T-helper 2 cell treated with Interferon-gamma antibody and Interleukin-4, amounts not matched to agents 5 μg/mL and 100 μg/mL, for 36 hours (primary cell): ENCODE data around the gene CNTFR.

Experiments used
- DNase-seq: peaks from one replicate; pipeline ENCODE4 v3.0.0; 2021; ENCODE audit warnings: low spot score
- H3K27ac Mint-ChIP-seq: one replicate; pipeline ENCODE4 v1.8.0; 2021; ENCODE audit warnings: mild to moderate bottlenecking, mixed read lengths
- H3K27me3 Mint-ChIP-seq: one replicate; pipeline ENCODE4 v1.8.0; 2021; ENCODE audit warnings: low read depth, mixed read lengths
- H3K36me3 Mint-ChIP-seq: one replicate; pipeline ENCODE4 v1.8.0; 2021; ENCODE audit warnings: low read depth, mixed read lengths
- H3K4me1 Mint-ChIP-seq: one replicate; pipeline ENCODE4 v1.8.0; 2021; ENCODE audit warnings: low read depth, mixed read lengths
- H3K4me3 Mint-ChIP-seq: one replicate; pipeline ENCODE4 v1.8.0; 2022; ENCODE audit warnings: mild to moderate bottlenecking, moderate library complexity, mixed read lengths
- H3K9me3 Mint-ChIP-seq: one replicate; pipeline ENCODE4 v1.8.0; 2021; ENCODE audit warnings: mixed read lengths

CNTFR gene

GRCh38 chr9:34503406-34503805 lies 86.1 kb downstream of the CNTFR start:
- Mint-ChIP-seq H3K27ac (no peak overlapping the region), H3K4me3 (no peak overlapping the region), H3K36me3 (no peaks in the 10 kb centered on the region), H3K4me1 (peaks cover 2% of the 10 kb centered on the region), H3K9me3 (no peaks in the 10 kb centered on the region), H3K27me3 (peaks cover 2% of the 10 kb centered on the region)
- no peak for DNase-seq

GRCh38 chr9:34502891-34503290 lies 86.6 kb downstream of the CNTFR start:
- no peak overlapping the region for H3K4me3 Mint-ChIP-seq
- H3K27me3 Mint-ChIP-seq, result peaks cover 2% of the 10 kb centered on the region
- H3K27ac Mint-ChIP-seq, result no peak overlapping the region

GRCh38 chr9:34502471-34502870 lies 87.1 kb downstream of the CNTFR start:
- Mint-ChIP-seq H3K27ac (no peak overlapping the region), H3K4me3 (no peak overlapping the region), H3K9me3 (no peaks in the 10 kb centered on the region)

More at GRCh38 chr9:34502891-34503290, 86.6 kb downstream of the CNTFR start:
- Mint-ChIP-seq H3K9me3 (no peaks in the 10 kb centered on the region), H3K36me3 (no peaks in the 10 kb centered on the region), H3K4me1 (peaks cover 2% of the 10 kb centered on the region)
- DNase-seq, result no peak

GRCh38 chr9:34501889-34502425 lies 87.6 kb downstream of the CNTFR start:
- no peak overlapping the region for H3K4me3 Mint-ChIP-seq
- DNase-seq, result no peak
- H3K27me3 Mint-ChIP-seq, result peaks cover 2% of the 10 kb centered on the region

More at GRCh38 chr9:34502471-34502870, 87.1 kb downstream of the CNTFR start:
- Mint-ChIP-seq H3K4me1 (peaks cover 2% of the 10 kb centered on the region), H3K36me3 (no peaks in the 10 kb centered on the region), H3K27me3 (peaks cover 2% of the 10 kb centered on the region)
- no peak for DNase-seq

More at GRCh38 chr9:34501889-34502425, 87.6 kb downstream of the CNTFR start:
- no peaks in the 10 kb centered on the region for H3K36me3 Mint-ChIP-seq
- H3K9me3 Mint-ChIP-seq, result no peaks in the 10 kb centered on the region
- no peak overlapping the region for H3K27ac Mint-ChIP-seq
- peaks cover 2% of the 10 kb centered on the region for H3K4me1 Mint-ChIP-seq
